HUDEP-2 (cell line): ENCODE data around the gene NELFB.

Experiments used
- DNase-seq, 76 experiments: peaks; one replicate each; lab custom pipeline; 2025; ENCODE audit not compliant: unreplicated experiment in 76 of 76; lab: John Stamatoyannopoulos, UW

Gene NELFB

GRCh38 chr9:137223078-137223970 is 31.8 kb upstream of the NELFB start:
- DNase-seq, result peak in 75 of 76 experiments; percentile 71 to 98 (median 96)

DNA sequence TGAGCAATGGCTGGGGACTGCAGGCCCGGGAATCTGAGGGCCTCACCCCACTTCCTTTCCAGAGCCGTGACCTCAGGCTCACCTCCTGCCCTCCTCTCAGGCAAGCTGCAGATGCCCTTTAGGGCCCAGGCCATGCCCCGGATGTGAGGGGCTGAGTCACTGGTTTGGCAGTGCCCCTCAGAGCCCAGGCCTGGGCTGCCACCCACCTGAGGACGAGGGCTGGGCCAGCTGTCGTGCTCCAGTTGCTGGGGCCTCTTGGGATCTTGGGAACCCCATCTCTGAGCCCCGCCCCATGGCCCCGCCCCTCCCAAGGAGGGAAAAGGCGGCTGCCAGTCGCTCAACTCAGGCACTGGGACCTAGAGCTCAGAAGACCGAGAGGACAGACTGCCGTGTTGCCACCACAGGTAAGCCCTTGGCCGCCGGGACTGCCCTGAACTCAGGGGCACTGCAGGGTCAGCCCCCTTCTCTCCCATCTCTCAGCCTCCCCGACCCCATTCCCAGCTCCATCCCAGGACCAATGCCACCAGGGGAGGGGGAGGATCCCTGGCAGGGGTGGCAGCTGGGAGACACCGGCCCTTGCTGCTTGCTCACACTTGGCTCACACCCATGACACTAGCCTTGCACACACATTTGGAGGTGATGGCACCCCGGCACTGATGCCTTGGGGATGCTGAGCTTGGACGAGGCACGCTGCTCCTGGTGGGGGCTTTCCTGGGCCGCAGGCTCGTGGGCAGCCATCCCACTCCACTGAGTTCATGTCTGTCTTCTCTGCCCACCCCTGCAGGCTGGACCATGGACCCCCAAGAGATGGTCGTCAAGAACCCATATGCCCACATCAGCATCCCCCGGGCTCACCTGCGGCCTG is 30.1 kb upstream of the NELFB start, which contains the start of gene CYSRT1:
Gene CYSRT1 (plus strand): TSS at position 345 of the 865 bp plus-strand sequence. CDS start 448 bp downstream, at position 793.
- DNase-seq, result peak in 4 of 76 experiments; percentile 8 to 35 (median 26)

DNA sequence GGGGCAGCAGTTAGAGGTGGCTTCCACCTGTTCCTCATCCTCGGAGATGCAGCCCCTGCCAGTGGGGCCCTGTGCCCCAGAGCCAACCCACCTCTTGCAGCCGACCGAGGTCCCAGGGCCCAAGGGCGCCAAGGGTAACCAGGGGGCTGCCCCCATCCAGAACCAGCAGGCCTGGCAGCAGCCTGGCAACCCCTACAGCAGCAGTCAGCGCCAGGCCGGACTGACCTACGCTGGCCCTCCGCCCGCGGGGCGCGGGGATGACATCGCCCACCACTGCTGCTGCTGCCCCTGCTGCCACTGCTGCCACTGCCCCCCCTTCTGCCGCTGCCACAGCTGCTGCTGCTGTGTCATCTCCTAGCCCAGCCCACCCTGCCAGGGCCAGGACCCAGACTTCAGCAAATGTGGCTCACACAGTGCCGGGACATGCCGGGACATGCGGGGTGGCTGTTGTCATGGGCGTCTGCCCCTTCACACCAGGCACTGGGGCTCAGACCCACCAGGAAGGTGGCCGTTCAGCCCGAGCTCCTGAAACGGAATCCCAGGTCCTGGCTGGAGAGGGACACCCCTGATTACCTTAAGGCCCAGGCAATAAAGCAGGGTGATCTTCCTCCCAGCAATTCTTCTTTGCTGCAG is 29.3 kb upstream of the NELFB start:
- no peak for DNase-seq

DNA sequence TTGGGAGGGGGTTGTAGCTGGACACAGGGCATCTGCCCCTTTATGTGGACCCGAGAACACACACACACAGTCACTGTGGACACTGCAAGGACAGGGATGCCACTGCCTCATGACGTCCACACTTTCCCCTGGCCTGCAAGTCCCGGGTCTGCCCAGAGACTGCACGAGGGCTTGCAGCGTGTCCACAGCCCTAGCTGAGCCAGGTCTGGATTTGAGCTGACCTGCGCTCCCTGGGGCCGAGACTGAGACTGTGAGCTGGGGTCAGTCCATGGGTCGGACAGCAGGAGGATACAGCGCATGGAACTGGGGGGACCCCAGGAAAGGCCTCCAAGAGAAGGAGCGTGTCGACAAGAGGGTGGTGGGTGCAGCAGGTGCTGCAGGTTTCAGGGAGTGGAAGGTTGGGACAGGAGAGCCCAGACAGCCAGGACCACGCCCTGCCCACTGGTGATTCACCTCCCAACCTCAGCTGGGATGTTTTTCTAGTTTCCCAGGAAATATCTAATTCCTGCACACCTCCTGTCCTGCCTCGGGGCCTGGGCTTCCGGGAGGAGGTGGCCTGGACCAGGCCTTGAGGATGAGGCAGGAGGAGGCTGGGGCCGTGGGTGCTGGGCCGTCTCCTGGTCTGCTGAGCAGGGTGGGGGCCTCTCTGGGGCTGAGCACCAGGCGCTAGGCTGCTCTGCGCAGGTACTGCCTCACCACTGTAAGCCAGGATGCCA is 28.6 kb upstream of the NELFB start:
- DNase-seq, result no peak

DNA sequence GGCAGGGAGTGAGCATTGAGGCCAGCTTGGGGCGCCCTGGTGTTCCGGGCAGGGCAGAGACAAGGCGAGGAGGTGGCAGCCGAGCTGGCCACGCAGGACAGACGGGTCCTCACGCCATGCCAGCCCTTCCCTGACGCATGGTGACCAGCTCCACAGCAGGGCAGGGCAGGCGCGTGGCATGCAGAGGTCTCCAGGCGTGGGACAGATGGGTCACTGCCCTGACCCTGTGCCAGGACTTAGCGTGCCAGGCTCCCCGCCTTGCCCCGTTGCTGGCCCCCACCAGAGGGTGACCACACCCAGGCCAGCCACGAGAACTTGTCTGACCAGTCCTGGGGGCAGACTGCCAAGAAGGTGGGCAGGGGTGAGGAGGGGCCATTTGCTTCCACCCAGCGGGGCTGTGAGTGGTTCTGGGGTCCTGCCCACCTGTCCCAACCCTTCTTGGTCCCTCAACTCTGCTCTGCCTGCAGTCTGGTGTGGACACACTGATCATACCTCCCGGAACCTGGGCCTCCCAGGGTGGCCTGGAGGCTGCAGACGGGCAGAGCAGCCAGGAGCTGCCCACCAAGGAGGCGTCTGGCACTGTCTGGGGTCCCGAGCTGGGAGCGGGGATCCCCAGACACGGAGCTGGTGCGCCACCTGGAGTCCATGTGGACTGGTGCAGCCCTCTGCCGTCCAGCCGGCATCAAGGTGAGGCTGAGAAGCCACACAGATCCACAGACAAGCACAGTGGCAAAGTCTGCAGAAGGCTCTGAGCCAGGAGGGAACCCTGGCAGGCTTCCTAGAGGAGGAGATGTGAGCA is 27.9 kb upstream of the NELFB start, which contains the start of gene RNF224:
Gene RNF224 (plus strand): TSS at position 449 of the 799 bp plus-strand sequence. CDS start 834 bp downstream, outside the sequence.
- peak in 69 of 76 experiments; percentile 17 to 83 (median 61) for DNase-seq

GRCh38 chr9:137227853-137228505 is 27.1 kb upstream of the NELFB start:
- no peak for DNase-seq

GRCh38 chr9:137228506-137228967 is 26.6 kb upstream of the NELFB start:
- no peak for DNase-seq

DNA sequence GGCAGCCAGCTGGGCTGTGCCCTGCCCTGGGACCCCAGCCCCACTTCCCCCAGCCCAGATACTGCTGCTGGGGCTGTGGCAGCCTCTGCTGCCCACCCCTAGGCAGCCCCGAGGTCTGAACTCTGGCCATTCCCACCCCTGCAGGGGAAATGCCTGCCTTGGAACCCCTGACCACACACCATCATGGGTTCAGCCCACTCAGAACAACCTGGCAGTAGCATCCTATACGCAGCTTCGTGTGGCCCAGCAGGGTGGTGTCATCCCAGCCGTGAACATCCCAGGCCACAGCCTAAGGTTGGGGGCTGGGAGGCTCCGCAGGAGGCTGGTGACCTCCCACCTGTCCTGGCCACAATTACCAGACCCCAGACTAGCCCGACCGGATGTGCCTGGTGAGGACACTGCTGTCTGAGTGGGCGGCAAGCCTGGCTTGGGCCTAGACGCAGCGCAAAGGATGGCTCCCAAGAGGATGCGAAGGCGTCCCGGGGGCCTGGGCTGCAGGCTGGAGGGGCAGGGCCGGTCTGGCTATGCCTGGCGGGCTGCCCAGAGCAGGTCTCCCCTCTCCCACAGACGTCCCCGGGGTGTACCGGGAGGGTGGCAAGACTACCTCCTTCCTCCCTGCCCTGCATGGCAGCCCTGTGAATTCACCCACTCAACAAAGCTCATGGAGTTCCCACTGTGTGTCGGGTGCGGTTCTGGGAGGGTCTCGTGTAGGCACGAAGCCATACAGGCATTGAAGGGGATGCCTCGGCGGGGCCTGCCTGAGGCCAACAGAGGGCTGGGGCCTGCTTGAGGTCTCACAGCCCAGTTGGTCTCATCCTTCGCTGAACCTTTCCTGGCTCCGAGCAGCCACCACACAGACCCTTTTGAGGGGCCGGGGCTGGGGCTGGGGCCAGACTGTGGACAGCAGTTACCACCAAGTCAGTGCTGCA is 25.9 kb upstream of the NELFB start:
- no peak for DNase-seq

DNA sequence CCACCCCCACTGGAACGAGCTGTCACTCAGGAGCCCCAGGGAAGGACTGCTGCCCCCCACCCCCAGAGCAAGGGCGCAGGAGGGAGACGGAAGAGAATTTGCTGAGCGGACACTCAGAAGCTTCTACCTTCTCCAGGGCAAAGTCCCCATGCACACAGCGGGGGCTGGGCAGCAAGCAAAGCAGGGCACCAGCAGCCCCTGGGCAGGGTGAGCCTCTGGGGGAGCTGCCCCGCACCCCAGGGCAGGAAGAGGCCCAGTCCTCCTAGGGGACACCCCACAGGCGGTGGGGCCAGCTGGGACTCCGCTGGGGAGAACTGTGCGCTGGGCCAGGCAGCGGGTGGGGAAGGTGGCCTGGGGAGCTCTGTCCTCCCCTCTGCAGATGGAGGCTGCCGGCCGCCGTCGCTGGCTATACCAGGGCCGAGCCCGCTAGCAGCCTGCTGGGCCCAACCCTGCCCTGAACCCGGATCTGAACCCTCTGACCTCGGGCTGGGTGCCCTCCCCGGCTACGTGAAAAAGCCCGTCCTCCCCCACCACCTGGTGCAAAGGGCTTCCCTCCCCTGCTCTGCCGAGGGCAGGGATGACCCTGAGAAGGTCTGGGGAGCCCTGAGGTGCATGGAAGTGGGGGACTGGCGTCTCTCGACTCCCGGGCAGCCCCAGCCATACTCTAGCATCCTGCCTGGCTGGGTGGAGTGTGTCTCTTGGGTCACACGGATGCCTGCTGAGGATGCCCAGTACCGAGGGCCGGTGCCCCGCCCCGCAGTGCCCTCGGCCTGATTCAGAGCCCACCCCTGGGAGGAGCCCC is 25.0 kb upstream of the NELFB start:
- no peak for DNase-seq

GRCh38 chr9:137230705-137231371 is 24.3 kb upstream of the NELFB start, which contains the start of gene SLC34A3:
SLC34A3 (plus strand) TSS chr9:137230901; CDS start chr9:137231703, 802 bp downstream.
- DNase-seq, result no peak

DNA sequence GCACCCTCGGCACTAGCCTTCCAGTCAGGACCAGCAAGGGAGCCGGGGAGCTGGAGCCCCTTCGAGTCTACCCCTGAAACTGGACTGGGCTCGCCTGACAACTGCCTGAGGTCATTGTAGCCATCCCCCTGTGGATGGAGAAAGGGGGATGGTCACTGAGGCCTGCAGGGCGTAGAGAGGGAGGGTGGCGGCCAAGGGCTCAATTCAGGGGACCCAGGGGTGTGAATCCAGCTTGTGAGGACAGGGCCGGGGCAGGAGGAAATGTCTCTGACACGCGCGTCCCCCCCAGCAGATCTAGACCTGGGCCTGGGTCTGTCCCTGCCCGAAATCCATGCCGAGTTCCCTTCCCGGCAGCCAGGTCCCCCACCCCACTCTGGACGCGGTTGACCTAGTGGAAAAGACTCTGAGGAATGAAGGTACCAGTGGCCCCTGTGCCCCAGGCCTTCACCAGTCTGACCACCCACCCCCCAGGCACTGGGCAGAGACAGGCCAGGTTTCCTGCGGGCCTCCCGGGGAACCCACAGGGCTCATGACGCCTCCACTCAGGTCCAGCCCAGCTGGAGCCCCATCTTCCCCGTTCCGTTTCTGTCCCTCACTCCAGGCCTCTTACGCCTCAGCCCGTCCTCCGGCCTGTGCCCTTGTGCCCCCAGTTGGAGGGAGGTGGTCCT is 23.6 kb upstream of the NELFB start:
- DNase-seq, result no peak

DNA sequence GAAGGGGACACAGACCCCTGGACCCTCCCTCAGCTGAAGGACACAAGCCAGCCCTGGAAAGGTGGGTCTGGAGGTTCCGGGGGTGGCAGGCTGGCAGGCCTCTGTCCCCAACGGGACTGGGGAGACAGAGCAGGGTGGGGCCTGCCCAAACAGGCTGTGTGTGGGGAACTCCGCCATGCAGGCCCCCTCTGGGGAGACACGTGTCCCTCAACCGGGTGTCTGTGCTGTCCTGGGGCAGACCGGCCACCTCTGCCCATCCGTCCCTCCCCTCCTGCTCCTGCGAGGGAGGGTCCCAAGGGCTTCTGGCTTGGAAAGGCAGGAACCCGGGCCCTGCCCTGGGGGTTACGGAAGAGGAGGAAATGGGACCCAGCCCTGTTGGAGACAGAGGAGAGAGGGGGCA is 23.0 kb upstream of the NELFB start:
- no peak for DNase-seq

GRCh38 chr9:137232510-137232909 is 22.6 kb upstream of the NELFB start:
- DNase-seq, result no peak

GRCh38 chr9:137233143-137233980 is 21.8 kb upstream of the NELFB start:
- DNase-seq, result no peak
